Measurements from ENCODE around the gene PRPH2. TPM values are rescaled to one million over a fixed set of nuclear protein-coding genes. Genes with fewer than 3 reads are reported as not detected.
"Not testable (repeated sequence)": the region's sequence is repeated elsewhere in the genome, so short reads cannot be mapped to it uniquely, and the experiment has no call there.

Gene PRPH2
- total RNA-seq, 1 donor from 2014 or later = 2.4 TPM

- DNase-seq (ENCODE audit: low spot score) (no peak), ATAC-seq (no peak)
- intact Hi-C loops (cut with DNase I) = loop anchor here (5.0 kb wide), 1 partner anchor 656 kb away; the partner anchor contains the start of gene TAF8
Observed at GRCh38 chr6:42708096-42708495, 14.3 kb downstream of the PRPH2 start.

- DNase-seq (ENCODE audit: low spot score) (no peak), ATAC-seq (no peak)
- intact Hi-C loops (cut with DNase I) = loop anchor here (5.0 kb wide), 1 partner anchor 655 kb away; the partner anchor contains the start of gene TAF8
Observed at GRCh38 chr6:42707595-42707994, 14.8 kb downstream of the PRPH2 start.

GRCh38 chr6:42704937-42705374 is 17.4 kb downstream of the PRPH2 start:
- intact Hi-C loops (cut with DNase I) = loop anchor here (5.0 kb wide), 1 partner anchor 653 kb away; the partner anchor contains the start of gene TAF8
- ATAC-seq (no peak), DNase-seq (ENCODE audit: low spot score) (no peak)

- DNase-seq (ENCODE audit: low spot score) (peak; percentile 76), ATAC-seq (peak; percentile 77)
- intact Hi-C loops (cut with DNase I) = no loop called here
Observed at GRCh38 chr6:42704251-42704936, 18.0 kb downstream of the PRPH2 start.

GRCh38 chr6:42702786-42703185 is 19.6 kb downstream of the PRPH2 start:
- intact Hi-C loops (cut with DNase I); DNase-seq (ENCODE audit: low spot score); ATAC-seq: not testable (repeated sequence)

- DNase-seq (ENCODE audit: low spot score) (no peak), ATAC-seq (no peak)
- intact Hi-C loops (cut with DNase I) = no loop called here
Observed at GRCh38 chr6:42702200-42702599, 20.2 kb downstream of the PRPH2 start.

GRCh38 chr6:42698217-42698616 is 24.2 kb downstream of the PRPH2 start:
- intact Hi-C loops (cut with DNase I) = no loop called here
- no peak for ATAC-seq
- DNase-seq (ENCODE audit: low spot score) = no peak

GRCh38 chr6:42697268-42697655 is 25.1 kb downstream of the PRPH2 start:
- intact Hi-C loops (cut with DNase I) = no loop called here
- no peak for DNase-seq (ENCODE audit: low spot score)
- ATAC-seq = no peak

- no peak for ATAC-seq
- intact Hi-C loops (cut with DNase I) = no loop called here
- DNase-seq (ENCODE audit: low spot score) = no peak
Observed at GRCh38 chr6:42696526-42697267, 25.7 kb downstream of the PRPH2 start.

- DNase-seq (ENCODE audit: low spot score) (no peak), ATAC-seq (no peak)
- intact Hi-C loops (cut with DNase I) = no loop called here
Observed at GRCh38 chr6:42694586-42694985, 27.8 kb downstream of the PRPH2 start.

- intact Hi-C loops (cut with DNase I) = no loop called here
- DNase-seq (ENCODE audit: low spot score) (no peak), ATAC-seq (no peak)
Observed at GRCh38 chr6:42693725-42694323, 28.6 kb downstream of the PRPH2 start.

GRCh38 chr6:42692137-42692911 is 30.1 kb downstream of the PRPH2 start:
- no peak for ATAC-seq
- DNase-seq (ENCODE audit: low spot score) = peak; percentile 34
- intact Hi-C loops (cut with DNase I) = no loop called here

GRCh38 chr6:42690872-42691271 is 31.5 kb downstream of the PRPH2 start:
- DNase-seq (ENCODE audit: low spot score) = no peak
- intact Hi-C loops (cut with DNase I) = no loop called here
- ATAC-seq = no peak

GRCh38 chr6:42690151-42690702 is 32.2 kb downstream of the PRPH2 start:
- ATAC-seq (no peak), DNase-seq (ENCODE audit: low spot score) (no peak)
- intact Hi-C loops (cut with DNase I) = no loop called here

GRCh38 chr6:42689371-42689770 is 33.0 kb downstream of the PRPH2 start:
- ATAC-seq = no peak
- intact Hi-C loops (cut with DNase I) = no loop called here
- no peak for DNase-seq (ENCODE audit: low spot score)

GRCh38 chr6:42688281-42688680 is 34.1 kb downstream of the PRPH2 start:
- ATAC-seq = no peak

GRCh38 chr6:42679358-42679757 is 43.0 kb downstream of the PRPH2 start:
- intact Hi-C loops (cut with DNase I) = no loop called here
- ATAC-seq (no peak), DNase-seq (ENCODE audit: low spot score) (no peak)

More at GRCh38 chr6:42688281-42688680, 34.1 kb downstream of the PRPH2 start:
- intact Hi-C loops (cut with DNase I) = no loop called here
- DNase-seq (ENCODE audit: low spot score) = no peak

- intact Hi-C loops (cut with DNase I) = loop anchor here (5.0 kb wide), 1 partner anchor 1593 kb away; the partner anchor contains the start of gene NFKBIE
- DNase-seq (ENCODE audit: low spot score) = no peak
- ATAC-seq = no peak
Observed at GRCh38 chr6:42674780-42675179, 47.6 kb downstream of the PRPH2 start.

- ATAC-seq; DNase-seq (ENCODE audit: low spot score): not testable (repeated sequence)
- intact Hi-C loops (cut with DNase I) = loop anchor here (5.0 kb wide), 1 partner anchor 1593 kb away; the partner anchor contains the start of gene NFKBIE
Observed at GRCh38 chr6:42674368-42674767, 48.0 kb downstream of the PRPH2 start.

Data from sciatic nerve (tissue), 2 donors.